HepG2 (cell line): Measurements from ENCODE around the gene POP5. TPM values are rescaled to one million over a fixed set of nuclear protein-coding genes. Genes with fewer than 3 reads are reported as not detected.

Experiments
- CBX1 ChIP-seq: IDR thresholded peaks from one replicate; pipeline ENCODE4 v1.6.1; 2016; ENCODE audit warnings: antibody characterized with exemption, low read depth
- EEA1 ChIP-seq: sonication (generic); formaldehyde crosslinking; IDR thresholded peaks from 2 replicates; pipeline ENCODE4 v1.5.1; 2020; ENCODE audit warnings: mild to moderate bottlenecking, missing genetic modification reagents, borderline replicate concordance
- HDAC6 ChIP-seq: fragments of 200-600 bp; sonication (generic); IDR thresholded peaks from 2 replicates; pipeline ENCODE4 v1.7.0; 2017; ENCODE audit warnings: mild to moderate bottlenecking, antibody characterized with exemption, low read length, low read depth
- MLLT10 ChIP-seq: sonication (generic); formaldehyde crosslinking; IDR thresholded peaks from 2 replicates; pipeline ENCODE4 v1.4.0; 2020; ENCODE audit warnings: missing genetic modification reagents
- NAIF1 ChIP-seq: sonication (generic); formaldehyde crosslinking; IDR thresholded peaks from 2 replicates; pipeline ENCODE4 v1.5.0; 2020; ENCODE audit warnings: mild to moderate bottlenecking, missing genetic modification reagents, borderline replicate concordance
- NBN ChIP-seq: fragments of 450-650 bp; conservative IDR thresholded peaks from 2 replicates; pipeline ENCODE4 v1.6.1; 2017
- REL ChIP-seq: sonication (generic); formaldehyde crosslinking; conservative IDR thresholded peaks from 2 replicates; pipeline ENCODE4 v1.8.0; 2022; ENCODE audit warnings: mild to moderate bottlenecking, missing genetic modification reagents, moderate library complexity
- SOX5 ChIP-seq: IDR thresholded peaks from 2 replicates; pipeline ENCODE4 v1.6.1; 2016; ENCODE audit warnings: borderline replicate concordance
- YEATS4 ChIP-seq: sonication (generic); formaldehyde crosslinking; IDR thresholded peaks from 2 replicates; pipeline ENCODE4 v1.4.0; 2020; ENCODE audit warnings: missing genetic modification reagents, borderline replicate concordance
- ZBTB20 ChIP-seq: sonication (generic); formaldehyde crosslinking; IDR thresholded peaks from 2 replicates; pipeline ENCODE4 v1.8.1; 2023; ENCODE audit warnings: missing genetic modification reagents, low read depth, mild to moderate bottlenecking, borderline replicate concordance
- ZFY ChIP-seq: sonication (generic); formaldehyde crosslinking; IDR thresholded peaks from 2 replicates; pipeline ENCODE4 v1.4.0; 2020; ENCODE audit warnings: missing genetic modification reagents
- ZNF260 ChIP-seq: sonication (generic); formaldehyde crosslinking; IDR thresholded peaks from 2 replicates; pipeline ENCODE4 v1.4.0; 2020; ENCODE audit warnings: missing genetic modification reagents, low read depth, mild to moderate bottlenecking, borderline replicate concordance
- ZNF30 ChIP-seq: sonication (generic); formaldehyde crosslinking; IDR thresholded peaks from 2 replicates; pipeline ENCODE4 v1.5.0; 2020; ENCODE audit warnings: mild to moderate bottlenecking, missing genetic modification reagents
- ZNF777 ChIP-seq: sonication (generic); formaldehyde crosslinking; IDR thresholded peaks from 2 replicates; pipeline ENCODE4 v1.4.0; 2020; ENCODE audit warnings: missing genetic modification reagents
- ZSCAN22 ChIP-seq: sonication (generic); formaldehyde crosslinking; IDR thresholded peaks from 2 replicates; pipeline ENCODE4 v1.4.0; 2020; ENCODE audit warnings: mild to moderate bottlenecking, missing genetic modification reagents
- polyA plus RNA-seq, 8 experiments: library from polyadenylated mRNA; depleted of rRNA in 3 of 8; stranded (reverse) in 7 of 8; unstranded in 1 of 8; fragments of >200 nt; fragmentation: Illumina TruSeq in 4 of 8; extraction: Trizol in 4 of 8; gene quantifications; 2 replicates each; pipeline versions ENCODE4 v1.2.1 to v1.2.3, GENCODE V29; 2011 to 2016; ENCODE audit warnings: low read depth in 4 of 8, missing spikeins in 1 of 8, mixed read lengths in 1 of 8; ENCODE audit not compliant: insufficient read depth in 1 of 8
- total RNA-seq, 5 experiments: library from RNA; depleted of rRNA; stranded (reverse); fragments of >200 nt; fragmentation: Illumina TruSeq; extraction: Trizol; gene quantifications; 2 replicates each; pipeline ENCODE4 v1.2.3, GENCODE V29; 2016; ENCODE audit warnings: low read depth in 1 of 5
- TF ChIP-seq, protein P1 (sequence below): sonication (generic); formaldehyde crosslinking; IDR thresholded peaks from 2 replicates; pipeline ENCODE4 v1.5.0; 2020; ENCODE audit warnings: mild to moderate bottlenecking, missing genetic modification reagents, borderline replicate concordance
- TF ChIP-seq, protein P2 (sequence below): sonication (generic); formaldehyde crosslinking; conservative IDR thresholded peaks from 2 replicates; pipeline ENCODE4 v1.4.0; 2020; ENCODE audit warnings: missing genetic modification reagents
- TF ChIP-seq, protein P3 (sequence below): IDR thresholded peaks from 2 replicates; pipeline ENCODE4 v1.6.1; 2016; ENCODE audit warnings: control low read depth
- TF ChIP-seq, protein P4 (sequence below): sonication (generic); formaldehyde crosslinking; conservative IDR thresholded peaks from 2 replicates; pipeline ENCODE4 v1.8.0; 2022; ENCODE audit warnings: low read depth, missing genetic modification reagents
- TF ChIP-seq, protein P5 (sequence below): sonication (generic); formaldehyde crosslinking; IDR thresholded peaks from 2 replicates; pipeline ENCODE4 v1.4.0; 2020; ENCODE audit warnings: missing genetic modification reagents

POP5 gene
- total and polyA plus RNA-seq, 2 of the 13 experiments (the other 11 are each of a cell fraction or from before 2014, with no cell fraction given): 45.6 to 61.3 TPM

DNA sequence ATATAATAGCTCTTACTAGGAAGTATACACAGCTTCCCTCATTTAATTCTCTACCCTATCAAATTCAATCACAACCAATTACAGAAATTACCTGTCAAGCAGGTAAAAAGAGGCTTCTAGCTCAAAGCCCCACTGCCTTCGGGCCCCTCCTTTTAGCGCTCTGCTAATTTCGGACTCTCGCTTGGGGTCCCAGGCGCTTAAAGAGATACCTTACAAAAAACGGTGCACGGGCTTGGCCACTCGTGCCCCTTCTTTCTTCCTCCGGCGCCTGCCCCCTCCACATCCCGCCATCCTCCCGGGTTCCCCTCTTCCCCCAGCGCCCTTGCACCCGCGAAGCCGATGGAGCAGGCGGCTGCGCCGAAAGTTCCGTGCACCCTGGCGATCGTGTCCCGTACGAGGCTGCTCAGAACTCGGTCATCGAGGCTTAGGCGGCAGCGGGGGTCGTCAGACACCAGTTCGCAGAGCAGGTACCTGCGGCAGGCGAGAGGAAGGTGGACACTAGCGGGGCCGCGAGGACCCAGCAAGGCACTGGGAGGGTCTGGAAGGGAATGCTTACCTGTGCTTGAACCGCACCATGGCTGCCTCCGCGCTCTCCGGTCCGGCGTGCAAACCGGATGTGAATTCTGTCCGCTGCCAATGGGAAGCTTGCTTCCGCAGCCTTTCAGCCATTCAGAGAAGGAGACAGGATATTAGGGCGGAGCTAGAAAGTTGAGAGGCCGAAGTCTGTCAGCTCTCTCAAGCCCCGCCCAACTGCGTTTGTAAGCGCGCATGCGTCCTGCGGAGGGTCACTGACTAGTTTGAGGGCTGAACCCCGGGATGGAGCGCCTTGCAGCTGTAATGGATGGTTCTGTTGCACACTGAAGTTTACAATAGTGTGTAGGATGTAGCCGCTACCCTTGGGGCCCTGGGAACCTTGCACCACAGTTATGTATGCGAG is at the start of gene POP5 (continued):
- TF ChIP-seq, protein P1, sequence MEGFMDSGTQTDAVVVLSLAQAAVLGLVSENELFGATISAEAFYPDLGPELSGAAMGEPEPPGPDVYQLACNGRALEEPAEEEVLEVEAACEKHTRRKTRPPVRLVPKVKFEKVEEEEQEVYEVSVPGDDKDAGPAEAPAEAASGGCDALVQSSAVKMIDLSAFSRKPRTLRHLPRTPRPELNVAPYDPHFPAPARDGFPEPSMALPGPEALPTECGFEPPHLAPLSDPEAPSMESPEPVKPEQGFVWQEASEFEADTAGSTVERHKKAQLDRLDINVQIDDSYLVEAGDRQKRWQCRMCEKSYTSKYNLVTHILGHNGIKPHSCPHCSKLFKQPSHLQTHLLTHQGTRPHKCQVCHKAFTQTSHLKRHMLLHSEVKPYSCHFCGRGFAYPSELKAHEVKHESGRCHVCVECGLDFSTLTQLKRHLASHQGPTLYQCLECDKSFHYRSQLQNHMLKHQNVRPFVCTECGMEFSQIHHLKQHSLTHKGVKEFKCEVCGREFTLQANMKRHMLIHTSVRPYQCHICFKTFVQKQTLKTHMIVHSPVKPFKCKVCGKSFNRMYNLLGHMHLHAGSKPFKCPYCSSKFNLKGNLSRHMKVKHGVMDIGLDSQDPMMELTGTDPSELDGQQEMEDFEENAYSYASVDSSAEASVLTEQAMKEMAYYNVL (CRISPR knock-in tag): no peak
- TF ChIP-seq, protein P2, sequence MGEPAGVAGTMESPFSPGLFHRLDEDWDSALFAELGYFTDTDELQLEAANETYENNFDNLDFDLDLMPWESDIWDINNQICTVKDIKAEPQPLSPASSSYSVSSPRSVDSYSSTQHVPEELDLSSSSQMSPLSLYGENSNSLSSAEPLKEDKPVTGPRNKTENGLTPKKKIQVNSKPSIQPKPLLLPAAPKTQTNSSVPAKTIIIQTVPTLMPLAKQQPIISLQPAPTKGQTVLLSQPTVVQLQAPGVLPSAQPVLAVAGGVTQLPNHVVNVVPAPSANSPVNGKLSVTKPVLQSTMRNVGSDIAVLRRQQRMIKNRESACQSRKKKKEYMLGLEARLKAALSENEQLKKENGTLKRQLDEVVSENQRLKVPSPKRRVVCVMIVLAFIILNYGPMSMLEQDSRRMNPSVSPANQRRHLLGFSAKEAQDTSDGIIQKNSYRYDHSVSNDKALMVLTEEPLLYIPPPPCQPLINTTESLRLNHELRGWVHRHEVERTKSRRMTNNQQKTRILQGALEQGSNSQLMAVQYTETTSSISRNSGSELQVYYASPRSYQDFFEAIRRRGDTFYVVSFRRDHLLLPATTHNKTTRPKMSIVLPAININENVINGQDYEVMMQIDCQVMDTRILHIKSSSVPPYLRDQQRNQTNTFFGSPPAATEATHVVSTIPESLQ (CRISPR knock-in tag): no peak
- no peak for TF ChIP-seq ZNF30 (CRISPR knock-in tag)
- TF ChIP-seq HDAC6: no peak
- no peak for TF ChIP-seq REL (CRISPR knock-in tag)
- no peak for TF ChIP-seq NBN
- peak; percentile 86 for TF ChIP-seq YEATS4
- peak; percentile 25; the same call in 1 of the 2 replicates for TF ChIP-seq SOX5 (CRISPR knock-in tag)
- no peak for TF ChIP-seq EEA1 (CRISPR knock-in tag)
- no peak for TF ChIP-seq ZSCAN22 (CRISPR knock-in tag)
- TF ChIP-seq ZBTB20: 0 out of 2 replicates have a peak, but pooled peaks have one; percentile 48
- no peak for TF ChIP-seq CBX1
- TF ChIP-seq ZNF260 (CRISPR knock-in tag): no peak
- TF ChIP-seq, protein P3, sequence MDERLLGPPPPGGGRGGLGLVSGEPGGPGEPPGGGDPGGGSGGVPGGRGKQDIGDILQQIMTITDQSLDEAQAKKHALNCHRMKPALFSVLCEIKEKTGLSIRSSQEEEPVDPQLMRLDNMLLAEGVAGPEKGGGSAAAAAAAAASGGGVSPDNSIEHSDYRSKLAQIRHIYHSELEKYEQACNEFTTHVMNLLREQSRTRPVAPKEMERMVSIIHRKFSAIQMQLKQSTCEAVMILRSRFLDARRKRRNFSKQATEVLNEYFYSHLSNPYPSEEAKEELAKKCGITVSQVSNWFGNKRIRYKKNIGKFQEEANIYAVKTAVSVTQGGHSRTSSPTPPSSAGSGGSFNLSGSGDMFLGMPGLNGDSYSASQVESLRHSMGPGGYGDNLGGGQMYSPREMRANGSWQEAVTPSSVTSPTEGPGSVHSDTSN (CRISPR knock-in tag): 0 out of 2 replicates have a peak, but pooled peaks have one; percentile 45
- TF ChIP-seq ZNF777 (CRISPR knock-in tag): peak; percentile 16; the same call in 1 of the 2 replicates
- TF ChIP-seq, protein P4, sequence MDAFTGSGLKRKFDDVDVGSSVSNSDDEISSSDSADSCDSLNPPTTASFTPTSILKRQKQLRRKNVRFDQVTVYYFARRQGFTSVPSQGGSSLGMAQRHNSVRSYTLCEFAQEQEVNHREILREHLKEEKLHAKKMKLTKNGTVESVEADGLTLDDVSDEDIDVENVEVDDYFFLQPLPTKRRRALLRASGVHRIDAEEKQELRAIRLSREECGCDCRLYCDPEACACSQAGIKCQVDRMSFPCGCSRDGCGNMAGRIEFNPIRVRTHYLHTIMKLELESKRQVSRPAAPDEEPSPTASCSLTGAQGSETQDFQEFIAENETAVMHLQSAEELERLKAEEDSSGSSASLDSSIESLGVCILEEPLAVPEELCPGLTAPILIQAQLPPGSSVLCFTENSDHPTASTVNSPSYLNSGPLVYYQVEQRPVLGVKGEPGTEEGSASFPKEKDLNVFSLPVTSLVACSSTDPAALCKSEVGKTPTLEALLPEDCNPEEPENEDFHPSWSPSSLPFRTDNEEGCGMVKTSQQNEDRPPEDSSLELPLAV (CRISPR knock-in tag): no peak
- no peak for TF ChIP-seq NAIF1 (CRISPR knock-in tag)
- no peak; the same call in 1 of the 2 replicates for TF ChIP-seq ZFY
- TF ChIP-seq, protein P5, sequence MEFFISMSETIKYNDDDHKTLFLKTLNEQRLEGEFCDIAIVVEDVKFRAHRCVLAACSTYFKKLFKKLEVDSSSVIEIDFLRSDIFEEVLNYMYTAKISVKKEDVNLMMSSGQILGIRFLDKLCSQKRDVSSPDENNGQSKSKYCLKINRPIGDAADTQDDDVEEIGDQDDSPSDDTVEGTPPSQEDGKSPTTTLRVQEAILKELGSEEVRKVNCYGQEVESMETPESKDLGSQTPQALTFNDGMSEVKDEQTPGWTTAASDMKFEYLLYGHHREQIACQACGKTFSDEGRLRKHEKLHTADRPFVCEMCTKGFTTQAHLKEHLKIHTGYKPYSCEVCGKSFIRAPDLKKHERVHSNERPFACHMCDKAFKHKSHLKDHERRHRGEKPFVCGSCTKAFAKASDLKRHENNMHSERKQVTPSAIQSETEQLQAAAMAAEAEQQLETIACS: no peak
- no peak for TF ChIP-seq MLLT10 (CRISPR knock-in tag)
